ENCODE measurements around the gene CCDC148.

GRCh38 chr2:158202161-158202815 lies 254.3 kb downstream of the CCDC148 start:
- TF ChIP-seq CTCF (IDR thresholded peaks at IDR 0.05) (no peak), POLR2A (IDR thresholded peaks at IDR 0.05) (no peak)

Data from esophagus squamous epithelium (tissue), 4 donors.